Nephron progenitor cell (in vitro differentiated cells): ENCODE measurements around the gene ADARB2.

Experiments used
- DNase-seq: peaks from one replicate; pipeline ENCODE4 v3.0.0; 2021
- H3K27ac Mint-ChIP-seq: 2 replicates; pipeline ENCODE4 v1.8.0; 2021; ENCODE audit warnings: mild to moderate bottlenecking, moderate library complexity, mixed read lengths
- H3K27me3 Mint-ChIP-seq: 2 replicates; pipeline ENCODE4 v1.8.0; 2021; ENCODE audit warnings: mild to moderate bottlenecking, low read depth, mixed read lengths; ENCODE audit not compliant: poor library complexity
- H3K36me3 Mint-ChIP-seq: 2 replicates; pipeline ENCODE4 v1.8.0; 2021; ENCODE audit warnings: low read depth, mixed read lengths
- H3K4me1 Mint-ChIP-seq: 2 replicates; pipeline ENCODE4 v1.8.0; 2021; ENCODE audit warnings: mixed read lengths
- H3K4me3 Mint-ChIP-seq: 2 replicates; pipeline ENCODE4 v1.8.0; 2021; ENCODE audit warnings: mild to moderate bottlenecking, moderate library complexity, mixed read lengths
- H3K9me3 Mint-ChIP-seq: 2 replicates; pipeline ENCODE4 v1.8.0; 2021; ENCODE audit warnings: mild to moderate bottlenecking, moderate library complexity, mixed read lengths
- CTCF ChIP-seq: fragments of 200-600 bp; sonication (generic); IDR thresholded peaks from 2 replicates; pipeline ENCODE4 v1.5.0; 2021; ENCODE audit warnings: antibody characterized with exemption

ADARB2 gene

GRCh38 chr10:1660815-1661214, 76.5 kb downstream of the ADARB2 start:
- Mint-ChIP-seq H3K9me3 (peaks cover 19% of the 10 kb centered on the region), H3K4me1 (peaks cover 49% of the 10 kb centered on the region), H3K27me3 (peaks cover 29% of the 10 kb centered on the region)

GRCh38 chr10:1660386-1660785, 76.9 kb downstream of the ADARB2 start:
- H3K36me3 Mint-ChIP-seq = no peaks in the 10 kb centered on the region

More at GRCh38 chr10:1660815-1661214, 76.5 kb downstream of the ADARB2 start:
- no peak overlapping the region for H3K4me3 Mint-ChIP-seq
- TF ChIP-seq CTCF = no peak
- no peaks in the 10 kb centered on the region for H3K36me3 Mint-ChIP-seq
- H3K27ac Mint-ChIP-seq = peak overlapping the region; percentile 44
- no peak for DNase-seq

GRCh38 chr10:1659221-1659791, 78.0 kb downstream of the ADARB2 start:
- peaks cover 29% of the 10 kb centered on the region for H3K27me3 Mint-ChIP-seq
- H3K9me3 Mint-ChIP-seq = peaks cover 19% of the 10 kb centered on the region
- no peak for DNase-seq
- no peak for TF ChIP-seq CTCF
- H3K4me3 Mint-ChIP-seq = no peak overlapping the region
- H3K4me1 Mint-ChIP-seq = peaks cover 39% of the 10 kb centered on the region
- no peak overlapping the region for H3K27ac Mint-ChIP-seq
- no peaks in the 10 kb centered on the region for H3K36me3 Mint-ChIP-seq

More at GRCh38 chr10:1660386-1660785, 76.9 kb downstream of the ADARB2 start:
- Mint-ChIP-seq H3K4me3 (no peak overlapping the region), H3K27ac (peak overlapping the region; percentile 44), H3K4me1 (peaks cover 49% of the 10 kb centered on the region), H3K9me3 (peaks cover 19% of the 10 kb centered on the region), H3K27me3 (peaks cover 29% of the 10 kb centered on the region)
- TF ChIP-seq CTCF = no peak
- DNase-seq = no peak

GRCh38 chr10:1658658-1659057, 78.7 kb downstream of the ADARB2 start:
- peaks cover 29% of the 10 kb centered on the region for H3K27me3 Mint-ChIP-seq
- H3K9me3 Mint-ChIP-seq = peaks cover 19% of the 10 kb centered on the region
- TF ChIP-seq CTCF = no peak
- no peak overlapping the region for H3K27ac Mint-ChIP-seq
- no peak overlapping the region for H3K4me3 Mint-ChIP-seq
- no peaks in the 10 kb centered on the region for H3K36me3 Mint-ChIP-seq
- H3K4me1 Mint-ChIP-seq = peaks cover 33% of the 10 kb centered on the region
- no peak for DNase-seq

GRCh38 chr10:1657479-1657878, 79.8 kb downstream of the ADARB2 start:
- Mint-ChIP-seq H3K27ac (no peak overlapping the region), H3K4me3 (no peak overlapping the region), H3K4me1 (peaks cover 27% of the 10 kb centered on the region), H3K36me3 (no peaks in the 10 kb centered on the region), H3K27me3 (peaks cover 29% of the 10 kb centered on the region), H3K9me3 (peaks cover 19% of the 10 kb centered on the region)
- peak; percentile 28 for DNase-seq
- no peak for TF ChIP-seq CTCF

GRCh38 chr10:1655367-1655766, 82.0 kb downstream of the ADARB2 start:
- Mint-ChIP-seq H3K27me3 (peaks cover 20% of the 10 kb centered on the region), H3K9me3 (peaks cover 5% of the 10 kb centered on the region), H3K4me3 (no peak overlapping the region), H3K4me1 (peaks cover 26% of the 10 kb centered on the region), H3K36me3 (no peaks in the 10 kb centered on the region), H3K27ac (no peak overlapping the region)
- TF ChIP-seq CTCF = no peak
- DNase-seq = no peak
